SH-SY5Y (cell line): ENCODE results near the gene PPP2R5C.

ENCODE experiments used
- GATA2 ChIP-seq: IDR thresholded peaks from 2 replicates; pipeline ENCODE4 v1.6.1; 2011; ENCODE audit warnings: mild to moderate bottlenecking, low read depth, low read length
- GATA3 ChIP-seq: IDR thresholded peaks from 2 replicates; pipeline ENCODE4 v1.6.1; 2011; ENCODE audit warnings: low read depth, mild to moderate bottlenecking, low read length, moderate library complexity

- TF ChIP-seq GATA3 (no peak), GATA2 (no peak)
These were observed 84.0 kb downstream of the PPP2R5C start for GRCh38 chr14:101845496-101845895.
